Stimulated activated CD4-positive, alpha-beta T cell treated with anti-CD3 and anti-CD28 coated beads, Interleukin-4, amount 100 ng/mL, for 48 hours (primary cell): ENCODE data around the gene FLOT2.
"Not testable (repeated sequence)": the region's sequence is repeated elsewhere in the genome, so short reads cannot be mapped to it uniquely, and the experiment has no call there.

ENCODE experiments used
- DNase-seq, 2 donors: peaks; one replicate each; pipeline ENCODE4 v3.0.0-alpha.2; 2020; ENCODE audit warnings: low read depth in 2 of 2

The FLOT2 gene

GRCh38 chr17:28843816-28844148 lies 53.8 kb downstream of the FLOT2 start:
- no peak for DNase-seq

GRCh38 chr17:28842282-28843012 lies 55.1 kb downstream of the FLOT2 start, which contains the start of gene FAM222B:
TSS of gene FAM222B (minus strand) at chr17:28842790. CDS start at chr17:28766667, 76,123 bp downstream.
- peak; percentile 79 to 83 for DNase-seq

- DNase-seq = no peak
These were observed 55.6 kb downstream of the FLOT2 start for GRCh38 chr17:28841901-28842281.

GRCh38 chr17:28839221-28839620 lies 58.3 kb downstream of the FLOT2 start:
- no peak for DNase-seq

GRCh38 chr17:28836541-28836940 lies 61.0 kb downstream of the FLOT2 start:
- DNase-seq = not testable (repeated sequence)

GRCh38 chr17:28834420-28834819 lies 63.1 kb downstream of the FLOT2 start:
- DNase-seq = no peak
